AG08395 (cell line): ENCODE data around the gene LYST.
A peak's percentile ranks its signal among the peaks of the same experiment; 100 is the strongest.

ENCODE experiments used
- DNase-seq: peaks from one replicate; pipeline ENCODE4 v3.0.0; 2012; ENCODE audit warnings: mixed read lengths, low spot score

Gene LYST

GRCh38 chr1:235714205-235714897 lies 152.4 kb downstream of the LYST start:
- no peak for DNase-seq

GRCh38 chr1:235712812-235713211 lies 153.9 kb downstream of the LYST start:
- no peak for DNase-seq

GRCh38 chr1:235710687-235711086 lies 156.0 kb downstream of the LYST start:
- DNase-seq = no peak

DNA sequence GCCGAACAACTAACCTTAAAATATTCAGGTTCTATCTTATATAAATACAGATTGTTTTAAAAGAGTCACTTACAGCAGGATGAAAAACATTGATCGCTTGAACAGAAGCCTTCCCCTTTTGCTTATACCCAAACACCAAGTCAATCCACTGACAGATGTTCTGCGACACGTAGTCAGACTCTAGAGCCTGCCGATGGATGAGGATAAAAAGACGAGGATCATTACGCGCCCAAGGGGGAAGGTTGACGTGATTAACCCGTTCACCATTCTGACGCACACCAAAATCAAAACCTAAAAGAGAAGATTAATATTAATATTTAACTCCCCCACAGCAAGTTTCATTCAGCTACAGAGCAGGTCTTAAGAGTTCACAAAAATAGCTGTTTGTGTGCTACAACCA lies 157.7 kb downstream of the LYST start:
- no peak for DNase-seq

DNA sequence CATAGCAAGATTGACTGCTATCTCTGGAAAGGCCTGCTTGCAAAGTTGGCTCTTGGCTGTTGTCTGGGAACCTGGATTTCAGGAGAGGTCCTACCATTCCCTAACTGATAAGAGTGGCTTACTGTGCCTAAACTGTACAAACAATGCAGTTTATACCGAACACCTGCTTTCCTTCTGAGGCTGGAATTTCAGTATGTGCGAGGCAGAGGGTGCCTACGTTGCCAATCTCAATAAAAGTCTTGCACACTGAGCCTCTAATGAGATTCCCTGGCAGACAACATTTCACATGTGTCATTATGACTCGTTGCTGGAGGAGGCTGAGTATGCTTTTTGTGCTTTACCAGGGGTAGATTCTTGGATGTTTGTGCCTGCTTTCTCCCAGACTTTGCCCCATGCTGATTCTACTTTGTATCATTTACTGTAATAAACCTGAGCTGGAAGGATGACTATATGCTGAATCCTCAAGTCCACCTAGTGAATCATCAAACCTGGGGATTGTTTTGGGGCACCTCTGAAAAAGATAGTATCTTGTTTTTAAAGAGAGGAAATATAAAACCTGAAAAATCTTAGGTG lies 158.2 kb downstream of the LYST start:
- DNase-seq = peak; percentile 29

- peak; percentile 36 for DNase-seq
Measured at GRCh38 chr1:235703506-235703905, 163.2 kb downstream of the LYST start.

DNA sequence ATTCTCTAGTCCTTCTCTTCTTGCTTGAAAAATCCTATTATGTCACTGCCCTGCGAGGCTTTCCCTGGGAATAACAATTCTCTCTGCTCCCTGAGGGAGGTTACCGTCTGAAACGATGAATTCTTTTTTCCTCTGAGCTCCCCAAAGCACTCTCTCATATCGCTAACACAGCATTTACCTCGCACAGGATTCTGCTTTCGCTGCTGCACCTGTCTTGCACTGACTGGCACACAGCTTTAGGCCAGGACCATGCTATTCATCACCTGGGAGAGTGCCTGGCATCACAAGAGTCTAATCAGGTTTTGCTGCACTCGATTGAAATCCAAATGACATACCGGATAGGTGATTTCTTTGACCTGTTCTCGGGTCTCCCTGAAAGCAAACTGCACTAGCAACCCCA lies 164.3 kb downstream of the LYST start:
- DNase-seq = no peak

DNA sequence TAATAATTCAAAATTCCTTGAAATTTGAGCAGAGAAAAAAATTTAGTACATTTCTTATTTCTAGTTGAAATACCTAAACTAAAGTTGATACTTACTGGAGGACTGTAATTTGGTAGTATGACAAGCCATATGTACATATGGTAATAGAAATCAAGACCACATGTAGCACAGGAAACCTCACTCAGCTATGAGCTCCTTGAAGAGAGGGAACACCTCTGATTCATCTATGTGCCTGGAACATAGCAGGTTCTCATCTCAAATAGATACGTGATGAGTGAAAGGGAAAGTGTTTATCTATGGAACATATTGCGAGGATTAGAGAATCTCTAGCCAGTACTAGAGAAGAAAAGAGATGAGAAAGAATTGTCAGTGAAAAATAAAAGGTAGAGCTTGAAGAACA lies 169.2 kb downstream of the LYST start:
- DNase-seq = no peak

- no peak for DNase-seq
Measured at GRCh38 chr1:235689356-235689755, 177.3 kb downstream of the LYST start.

- no peak for DNase-seq
Measured at GRCh38 chr1:235688096-235688495, 178.6 kb downstream of the LYST start.

GRCh38 chr1:235683653-235684052 lies 183.1 kb downstream of the LYST start:
- DNase-seq = no peak

GRCh38 chr1:235682216-235682615 lies 184.5 kb downstream of the LYST start:
- DNase-seq = no peak

DNA sequence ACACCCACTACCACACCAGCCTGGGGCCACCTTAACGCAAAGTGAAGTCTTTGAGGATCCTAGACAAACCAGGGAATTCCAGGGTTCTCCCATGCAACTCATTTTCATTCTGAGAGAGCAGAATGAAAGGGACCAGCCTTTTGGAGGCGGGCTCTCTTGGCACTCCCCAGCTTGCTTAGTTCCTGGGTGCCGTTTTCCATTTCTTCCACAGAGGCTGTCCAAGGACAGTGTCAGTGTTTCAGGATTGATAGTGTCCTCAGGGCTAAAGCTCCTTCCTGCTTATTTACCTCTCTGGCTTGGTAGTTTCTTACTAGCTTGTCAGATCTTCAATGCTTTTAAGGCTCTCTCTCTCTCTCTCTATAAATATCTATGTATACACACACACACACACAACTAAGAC lies 187.1 kb downstream of the LYST start:
- no peak for DNase-seq

DNA sequence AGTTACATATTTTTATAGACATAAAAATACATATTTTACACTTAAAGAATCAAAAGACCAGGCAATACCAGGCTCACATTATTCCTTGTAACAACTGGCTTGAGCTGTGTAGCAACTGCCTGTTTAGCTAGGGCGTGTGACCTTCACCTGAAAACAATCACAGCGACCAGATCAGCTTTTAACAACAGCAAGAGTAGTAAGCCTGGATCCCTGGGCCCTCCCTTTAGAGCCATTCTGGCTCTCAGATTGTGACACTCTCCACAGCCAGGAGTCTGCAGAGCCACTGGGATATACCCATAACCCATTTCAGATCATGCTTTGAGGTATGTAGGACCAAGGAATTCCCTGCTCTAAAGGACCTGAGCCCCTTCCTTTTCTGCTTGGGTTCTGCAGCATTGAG lies 187.7 kb downstream of the LYST start:
- no peak for DNase-seq

DNA sequence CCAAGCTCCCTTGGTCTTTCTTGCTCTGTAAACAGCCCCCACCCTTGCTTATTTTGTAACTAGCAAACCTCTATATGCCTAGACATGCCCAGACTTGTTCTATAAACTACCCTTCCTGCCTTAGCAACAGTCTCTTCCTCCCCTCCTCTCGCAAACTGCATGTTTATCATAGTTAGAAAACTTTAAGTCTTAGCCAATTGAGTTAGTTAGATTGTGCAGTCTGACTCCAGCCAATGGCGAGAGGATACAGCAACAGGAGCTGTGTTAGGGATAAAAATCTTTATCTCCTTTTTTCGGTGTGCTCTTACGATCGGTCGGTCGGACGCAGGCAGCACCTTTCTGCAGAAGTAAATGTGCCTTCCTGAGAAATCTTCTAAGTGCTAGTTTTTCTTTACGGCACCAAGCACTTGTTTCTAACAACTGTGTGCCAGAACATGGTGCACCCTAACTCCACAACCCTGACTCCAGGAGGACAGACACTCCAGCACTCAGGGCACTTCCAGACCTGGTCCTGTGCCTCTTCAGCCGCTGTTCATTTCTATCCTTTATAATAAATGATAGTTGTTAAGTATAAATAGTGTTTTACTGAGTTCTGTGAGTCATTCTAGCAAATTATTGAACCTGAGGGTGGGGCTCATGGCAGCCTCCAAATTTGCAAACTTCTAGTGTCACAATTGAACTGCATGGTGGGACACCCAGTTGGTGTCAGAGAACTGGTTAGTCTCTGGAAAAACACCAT lies 191.4 kb downstream of the LYST start:
- DNase-seq = no peak

DNA sequence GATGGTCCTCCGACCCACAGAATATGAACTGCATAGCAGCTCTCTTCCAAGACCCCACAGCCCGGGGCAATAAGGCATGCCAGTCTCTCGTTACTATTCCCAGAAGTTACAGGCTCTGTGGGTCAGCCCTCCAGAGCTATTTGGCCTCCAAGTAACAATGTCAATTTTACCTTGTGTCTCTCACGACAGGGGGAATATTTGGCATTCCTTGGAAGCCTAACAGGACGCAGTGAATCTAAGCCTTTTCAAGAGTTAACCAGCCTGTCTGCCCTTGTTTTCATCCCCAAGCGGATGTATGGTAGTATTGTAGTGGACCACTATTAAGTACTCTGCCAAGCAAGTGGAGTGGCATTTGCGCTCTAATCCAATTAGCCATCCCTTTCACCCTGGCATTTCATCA lies 192.7 kb downstream of the LYST start:
- no peak for DNase-seq

- no peak for DNase-seq
Measured at GRCh38 chr1:235671992-235672391, 194.7 kb downstream of the LYST start.

DNA sequence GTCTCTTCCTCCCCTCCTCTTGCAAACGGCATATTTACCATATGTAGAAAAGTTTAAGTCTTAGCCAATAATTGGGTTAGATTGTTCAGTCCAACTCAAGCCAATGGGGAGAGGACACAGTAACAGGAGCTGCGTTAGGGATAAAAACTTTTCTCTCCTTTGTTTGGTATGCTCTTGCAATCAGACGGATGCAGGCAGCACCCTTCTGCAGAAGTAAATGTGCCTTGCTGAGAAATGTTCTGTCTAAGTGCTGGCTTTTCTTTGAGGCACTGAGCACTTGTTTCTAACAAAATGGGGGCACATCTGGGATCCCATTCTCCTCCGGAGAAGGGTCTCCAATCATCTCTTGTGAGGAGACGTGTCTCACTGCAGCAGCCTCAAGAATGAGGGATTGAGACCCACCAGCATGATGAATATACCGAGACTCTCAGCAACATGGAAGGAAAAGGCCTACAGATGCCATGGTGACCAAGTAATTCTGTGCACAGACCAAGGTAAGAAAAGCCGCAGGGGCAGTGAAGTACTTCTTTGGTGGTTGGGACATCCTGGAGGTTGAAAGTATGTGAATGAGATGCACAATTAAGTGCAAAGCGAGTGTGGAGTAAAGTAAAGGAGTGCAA lies 196.4 kb downstream of the LYST start:
- no peak for DNase-seq

- no peak for DNase-seq
Measured at GRCh38 chr1:235669277-235669676, 197.4 kb downstream of the LYST start.

DNA sequence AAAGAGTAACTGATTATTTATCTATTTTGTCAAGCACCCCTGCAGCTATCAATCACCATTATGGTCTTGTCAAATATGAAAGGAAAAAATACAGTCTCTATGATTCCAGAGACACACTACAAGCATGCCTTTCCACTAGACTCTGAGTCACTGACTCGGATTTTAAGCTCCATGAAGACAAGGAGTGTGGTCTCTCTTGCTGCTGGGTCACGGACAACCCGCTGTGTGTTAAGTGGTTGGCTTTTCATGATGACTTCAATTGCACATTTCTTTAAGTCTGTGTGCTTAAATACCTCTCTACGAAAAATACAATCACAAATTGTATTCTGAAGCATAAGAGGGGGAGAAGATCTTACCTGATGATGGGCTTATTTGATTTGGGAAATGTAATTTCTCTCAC lies 203.1 kb downstream of the LYST start:
- DNase-seq = no peak

- no peak for DNase-seq
Measured at GRCh38 chr1:235661568-235661967, 205.1 kb downstream of the LYST start.

- no peak for DNase-seq
Measured at GRCh38 chr1:235659186-235659771, 207.4 kb downstream of the LYST start.
